Fibroblast of skin of right biceps (primary cell): ENCODE measurements around the gene CMSS1.

Source experiments
- DNase-seq: peaks from one replicate; pipeline ENCODE4 v3.0.0-alpha.2; 2013

Gene CMSS1

DNA sequence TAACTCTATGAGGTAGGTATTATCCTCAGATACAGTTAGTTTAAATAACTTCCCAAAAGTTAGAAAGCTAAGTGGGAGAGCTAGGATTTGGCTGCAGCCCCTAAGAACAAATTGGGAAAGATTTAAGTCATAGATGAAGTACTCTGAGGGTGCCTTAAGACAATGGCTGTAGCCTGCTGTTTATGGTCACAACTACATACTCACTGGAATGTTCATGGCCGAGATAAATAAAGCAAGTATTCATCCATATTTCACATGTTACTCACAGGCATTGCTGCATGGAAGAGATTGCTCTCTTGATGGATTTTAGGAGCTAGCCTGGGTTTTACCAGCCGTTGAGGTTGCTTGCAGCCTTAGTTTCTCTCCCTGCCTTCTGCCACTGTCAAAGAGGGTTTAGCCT, 145.0 kb downstream of the CMSS1 start:
- DNase-seq, result peak; percentile 90

- DNase-seq, result peak; percentile 53
Observed at GRCh38 chr3:99965077-99965476, 147.4 kb downstream of the CMSS1 start.

GRCh38 chr3:99965681-99966408, 148.2 kb downstream of the CMSS1 start:
- no peak for DNase-seq

DNA sequence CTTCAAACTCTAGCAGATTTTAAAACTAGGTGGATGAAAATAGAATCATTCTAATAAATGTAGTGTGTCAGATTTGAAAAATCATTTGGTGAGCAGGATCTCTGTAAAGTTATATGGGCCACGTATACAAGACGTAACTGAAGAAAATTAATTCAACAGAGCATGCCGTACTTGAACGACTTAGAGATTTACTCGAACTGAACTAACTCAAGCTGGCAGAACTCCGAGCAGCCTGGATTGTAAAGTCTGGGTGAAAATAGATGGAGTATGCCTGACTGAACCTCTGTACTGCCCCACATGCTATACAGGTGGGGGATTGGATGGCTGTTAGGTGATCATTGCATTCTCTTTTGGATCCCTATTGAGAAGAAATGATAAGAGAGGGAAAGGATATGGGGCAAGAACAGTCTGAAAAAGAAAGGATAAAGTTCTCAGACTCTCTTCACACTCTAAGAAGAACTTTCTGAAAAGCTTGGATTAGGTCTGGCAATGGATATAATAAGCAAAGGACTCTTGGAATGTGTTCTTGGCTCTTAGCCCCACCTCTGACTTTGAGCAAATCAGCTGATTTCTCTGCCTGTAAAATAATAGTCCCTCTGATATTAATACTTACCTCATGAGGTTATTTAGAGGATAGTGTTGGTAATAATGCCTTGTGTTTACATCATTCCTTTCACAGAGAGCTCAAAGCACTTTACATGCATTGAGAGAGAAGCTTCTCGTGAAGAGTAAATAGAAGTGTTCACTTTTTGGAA, 149.2 kb downstream of the CMSS1 start:
- DNase-seq, result peak; percentile 71

DNA sequence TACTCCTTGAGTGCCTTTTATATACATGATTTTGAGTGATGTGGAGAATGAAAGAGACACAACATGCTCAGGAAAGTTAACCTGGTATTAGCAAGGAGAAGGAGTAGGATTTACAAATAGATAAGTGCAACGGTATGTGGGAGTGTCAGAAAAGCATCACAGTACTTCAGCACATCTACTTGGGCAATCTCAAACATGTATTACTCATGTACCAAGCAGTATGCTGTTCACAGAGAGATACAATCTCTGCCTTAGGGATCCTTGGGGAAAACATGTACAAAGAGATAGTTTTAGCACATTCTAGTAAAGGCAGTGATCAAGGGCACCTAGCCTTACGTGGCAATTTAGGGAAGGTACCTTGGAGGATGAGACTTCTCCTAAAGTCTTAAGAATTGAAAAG, 150.1 kb downstream of the CMSS1 start:
- DNase-seq, result peak; percentile 74

DNA sequence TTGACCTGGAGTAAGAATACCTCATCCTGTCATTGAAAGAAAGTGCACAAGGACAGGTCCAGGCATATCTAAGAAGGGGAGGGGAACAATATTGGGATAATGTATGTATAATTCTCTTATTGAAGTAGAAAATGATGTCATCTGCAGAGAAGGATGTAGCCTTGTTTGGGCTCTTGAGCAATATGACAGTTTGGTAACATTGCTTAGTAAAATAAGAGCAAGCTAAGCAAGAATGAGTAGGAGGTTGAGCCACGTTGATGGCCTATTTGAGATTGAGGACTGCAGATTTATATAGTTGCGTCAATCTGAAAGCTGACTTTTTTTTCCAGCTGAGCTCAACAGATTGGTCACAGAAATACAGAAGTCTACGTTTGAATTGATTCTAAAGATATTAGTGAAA, 151.5 kb downstream of the CMSS1 start:
- no peak for DNase-seq

DNA sequence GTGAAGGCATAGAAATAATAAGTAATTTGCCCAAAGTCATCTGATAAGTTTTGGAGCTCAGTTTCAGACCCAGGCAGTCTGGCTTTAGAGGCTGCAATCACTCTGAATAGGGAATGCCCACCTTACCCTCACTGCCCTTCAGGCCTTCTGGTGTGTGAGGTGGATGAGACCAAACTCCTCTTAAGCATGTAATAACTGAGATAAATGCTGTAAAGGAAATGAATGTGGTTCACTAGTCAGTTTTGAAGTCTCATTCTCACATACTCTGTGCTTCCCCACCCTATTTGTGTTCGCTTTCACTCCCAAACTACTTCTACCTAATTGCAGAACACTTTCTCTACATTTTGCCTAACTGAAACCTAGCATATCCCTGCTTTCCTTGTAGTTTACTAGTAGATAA, 152.5 kb downstream of the CMSS1 start:
- DNase-seq, result no peak

DNA sequence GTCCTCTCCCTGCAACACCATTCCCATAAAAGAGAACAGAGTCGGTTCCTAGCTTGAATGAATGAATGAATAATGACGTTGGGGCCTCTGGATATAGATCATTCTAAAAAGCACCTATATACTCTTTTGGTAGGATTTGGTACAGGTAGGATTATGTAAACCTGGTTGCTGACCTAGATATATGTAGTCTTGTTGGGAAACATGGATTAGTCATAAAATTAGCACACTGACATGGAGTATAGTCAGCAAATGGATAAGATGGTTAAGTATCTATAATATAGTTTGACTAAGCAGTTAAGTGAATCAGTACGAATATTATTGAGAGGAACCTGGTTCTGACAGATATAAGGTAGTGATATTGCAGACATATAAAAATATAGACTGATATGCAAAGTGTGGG, 154.1 kb downstream of the CMSS1 start:
- DNase-seq, result no peak

GRCh38 chr3:99972380-99973104, 154.9 kb downstream of the CMSS1 start:
- DNase-seq, result no peak

DNA sequence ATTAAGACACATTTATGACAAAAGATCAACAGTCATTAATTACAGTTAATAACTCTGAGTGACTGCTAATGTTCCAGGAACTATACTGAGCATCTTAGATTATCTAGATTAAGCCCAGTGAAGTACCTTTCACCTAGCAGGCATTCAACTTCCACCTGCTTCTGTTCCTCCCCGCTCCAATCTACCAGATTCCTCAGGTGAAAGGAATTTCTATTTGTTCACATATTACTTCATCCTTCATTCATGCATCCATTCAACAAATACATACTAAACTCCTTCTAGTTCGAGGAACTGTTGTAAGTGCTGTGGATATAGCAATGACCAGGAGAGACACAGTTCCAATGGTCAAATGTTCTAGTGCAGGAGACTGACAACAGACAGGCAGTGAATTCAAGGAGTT, 157.3 kb downstream of the CMSS1 start:
- no peak for DNase-seq

DNA sequence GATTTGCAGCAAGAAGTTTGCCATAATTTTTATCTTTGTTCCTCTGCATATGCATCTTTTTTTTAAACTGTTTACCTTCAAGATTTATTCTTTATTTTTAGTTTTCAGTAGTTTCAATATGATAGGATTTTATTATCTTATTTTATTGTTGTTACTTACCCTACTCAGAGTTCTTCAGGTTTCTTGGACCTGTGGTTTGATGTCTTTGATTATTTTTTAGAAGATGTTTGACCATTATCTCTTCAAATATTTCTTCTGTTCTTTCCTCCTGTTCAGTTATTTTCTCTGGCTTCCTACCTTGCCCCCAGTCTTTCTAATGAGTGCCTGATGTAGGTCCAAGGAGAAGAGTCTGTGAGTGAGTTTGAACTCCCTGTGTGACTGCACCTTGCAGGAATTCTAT, 158.9 kb downstream of the CMSS1 start:
- DNase-seq, result no peak

DNA sequence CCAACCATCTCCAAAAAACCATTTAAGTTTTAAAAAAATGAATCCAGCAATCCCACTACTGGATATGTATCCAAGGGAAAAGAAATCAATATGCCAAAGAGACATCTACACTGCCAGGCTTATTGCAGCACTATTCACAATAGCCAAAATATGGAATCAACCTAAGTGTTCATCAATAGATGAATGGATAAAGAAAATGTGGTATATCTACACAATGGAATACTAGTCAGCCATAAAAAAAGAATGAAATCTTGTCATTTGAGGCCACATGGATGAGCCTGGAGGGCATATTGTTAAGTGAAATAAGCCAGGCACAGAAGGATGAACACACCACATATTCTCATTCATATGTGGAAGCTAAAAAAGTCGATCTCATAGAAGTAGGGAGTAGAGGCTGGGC, 160.6 kb downstream of the CMSS1 start:
- DNase-seq, result no peak

- DNase-seq, result no peak
Observed at GRCh38 chr3:99980606-99981005, 162.9 kb downstream of the CMSS1 start.

GRCh38 chr3:99981138-99981537, 163.5 kb downstream of the CMSS1 start:
- DNase-seq, result no peak

- peak; percentile 16 for DNase-seq
Observed at GRCh38 chr3:99982650-99983049, 165.0 kb downstream of the CMSS1 start.

- peak; percentile 44 for DNase-seq
Observed at GRCh38 chr3:99984139-99984538, 166.5 kb downstream of the CMSS1 start.

GRCh38 chr3:99984668-99985067, 167.0 kb downstream of the CMSS1 start:
- DNase-seq, result peak; percentile 22

GRCh38 chr3:99990179-99990578, 172.5 kb downstream of the CMSS1 start:
- DNase-seq, result no peak

GRCh38 chr3:99997293-99997692, 179.6 kb downstream of the CMSS1 start:
- DNase-seq, result no peak

DNA sequence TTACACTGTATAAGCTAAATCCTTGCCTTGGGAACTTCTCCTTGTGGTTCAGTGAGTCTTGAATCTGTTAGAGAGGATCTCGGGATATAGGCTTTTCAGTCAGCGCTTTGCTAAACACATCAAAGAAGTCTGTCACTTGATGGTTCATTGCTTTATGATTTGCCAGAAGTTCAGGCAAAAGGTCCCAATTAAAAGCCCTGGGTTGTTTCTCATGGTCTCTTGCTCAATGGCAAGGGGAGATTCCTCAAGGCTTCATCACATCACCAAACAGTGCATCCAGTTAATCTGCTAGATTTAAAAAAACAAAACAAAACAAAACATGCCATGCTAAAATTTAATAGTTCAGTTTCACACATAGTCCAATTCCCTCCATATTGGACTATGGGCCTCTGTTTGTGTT, 181.9 kb downstream of the CMSS1 start:
- peak; percentile 57 for DNase-seq

GRCh38 chr3:100001083-100001482, 183.4 kb downstream of the CMSS1 start:
- no peak for DNase-seq

GRCh38 chr3:100001526-100002270, 184.0 kb downstream of the CMSS1 start:
- no peak for DNase-seq
